ENCODE measurements around the gene OXCT1. TPM values are rescaled to one million over a fixed set of nuclear protein-coding genes. Genes with fewer than 3 reads are reported as not detected.

OXCT1 gene
- total and polyA plus RNA-seq, 2 of the 13 experiments (the other 11 are each of a cell fraction or from before 2014, with no cell fraction given) = 0.92 to 4.7 TPM

GRCh38 chr5:41903892-41904799, 33.9 kb upstream of the OXCT1 start, which contains the start of gene RIMOC1 (continued):
- TF ChIP-seq, protein P1, sequence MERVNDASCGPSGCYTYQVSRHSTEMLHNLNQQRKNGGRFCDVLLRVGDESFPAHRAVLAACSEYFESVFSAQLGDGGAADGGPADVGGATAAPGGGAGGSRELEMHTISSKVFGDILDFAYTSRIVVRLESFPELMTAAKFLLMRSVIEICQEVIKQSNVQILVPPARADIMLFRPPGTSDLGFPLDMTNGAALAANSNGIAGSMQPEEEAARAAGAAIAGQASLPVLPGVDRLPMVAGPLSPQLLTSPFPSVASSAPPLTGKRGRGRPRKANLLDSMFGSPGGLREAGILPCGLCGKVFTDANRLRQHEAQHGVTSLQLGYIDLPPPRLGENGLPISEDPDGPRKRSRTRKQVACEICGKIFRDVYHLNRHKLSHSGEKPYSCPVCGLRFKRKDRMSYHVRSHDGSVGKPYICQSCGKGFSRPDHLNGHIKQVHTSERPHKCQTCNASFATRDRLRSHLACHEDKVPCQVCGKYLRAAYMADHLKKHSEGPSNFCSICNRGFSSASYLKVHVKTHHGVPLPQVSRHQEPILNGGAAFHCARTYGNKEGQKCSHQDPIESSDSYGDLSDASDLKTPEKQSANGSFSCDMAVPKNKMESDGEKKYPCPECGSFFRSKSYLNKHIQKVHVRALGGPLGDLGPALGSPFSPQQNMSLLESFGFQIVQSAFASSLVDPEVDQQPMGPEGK (CRISPR knock-in tag; IDR thresholded peaks at IDR 0.05) = 0 out of 2 replicates have a peak, but pooled peaks have one; percentile 42
- TF ChIP-seq HMGXB4 (CRISPR knock-in tag; IDR thresholded peaks at IDR 0.05; ENCODE audit: borderline replicate concordance in 1 of 2, low read depth in 1 of 2) (peak; percentile 91 to 92), ZNF790 (CRISPR knock-in tag; IDR thresholded peaks at IDR 0.05; ENCODE audit: borderline replicate concordance) (no peak), NFATC3 (CRISPR knock-in tag; IDR thresholded peaks at IDR 0.05) (no peak), ZNF317 (CRISPR knock-in tag; IDR thresholded peaks at IDR 0.05) (peak; percentile 79), ZNF674 (CRISPR knock-in tag; IDR thresholded peaks at IDR 0.05; ENCODE audit: low read depth) (no peak), HBP1 (CRISPR knock-in tag; IDR thresholded peaks at IDR 0.05; ENCODE audit: low read depth) (0 out of 2 replicates have a peak, but pooled peaks have one; percentile 38), NFYC (CRISPR knock-in tag; IDR thresholded peaks at IDR 0.05) (peak; percentile 94), ELF1 (CRISPR knock-in tag; IDR thresholded peaks at IDR 0.05) (peak; percentile 92), ZNF138 (CRISPR knock-in tag; IDR thresholded peaks at IDR 0.05; ENCODE audit: low read depth) (no peak; the same call in 1 of the 2 replicates), HOXA5 (CRISPR knock-in tag; IDR thresholded peaks at IDR 0.05) (no peak), ZNF546 (CRISPR knock-in tag; conservative IDR thresholded peaks at IDR 0.05) (no peak; the same call in 1 of the 2 replicates), ATRX (CRISPR knock-in tag; IDR thresholded peaks at IDR 0.05; ENCODE audit: borderline replicate concordance) (no peak), SCMH1 (CRISPR knock-in tag; IDR thresholded peaks at IDR 0.05; ENCODE audit: borderline replicate concordance) (no peak)
- TF ChIP-seq, protein P2, sequence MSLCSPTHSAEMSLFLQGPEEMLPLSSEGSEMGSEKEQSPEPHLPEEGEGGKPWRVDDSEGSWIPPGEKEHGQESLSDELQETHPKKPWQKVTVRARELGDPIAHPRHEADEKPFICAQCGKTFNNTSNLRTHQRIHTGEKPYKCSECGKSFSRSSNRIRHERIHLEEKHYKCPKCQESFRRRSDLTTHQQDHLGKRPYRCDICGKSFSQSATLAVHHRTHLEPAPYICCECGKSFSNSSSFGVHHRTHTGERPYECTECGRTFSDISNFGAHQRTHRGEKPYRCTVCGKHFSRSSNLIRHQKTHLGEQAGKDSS (CRISPR knock-in tag; IDR thresholded peaks at IDR 0.05; ENCODE audit: borderline replicate concordance, low read depth) = peak; percentile 63; the same call in 1 of the 2 replicates
- TF ChIP-seq, protein P3, sequence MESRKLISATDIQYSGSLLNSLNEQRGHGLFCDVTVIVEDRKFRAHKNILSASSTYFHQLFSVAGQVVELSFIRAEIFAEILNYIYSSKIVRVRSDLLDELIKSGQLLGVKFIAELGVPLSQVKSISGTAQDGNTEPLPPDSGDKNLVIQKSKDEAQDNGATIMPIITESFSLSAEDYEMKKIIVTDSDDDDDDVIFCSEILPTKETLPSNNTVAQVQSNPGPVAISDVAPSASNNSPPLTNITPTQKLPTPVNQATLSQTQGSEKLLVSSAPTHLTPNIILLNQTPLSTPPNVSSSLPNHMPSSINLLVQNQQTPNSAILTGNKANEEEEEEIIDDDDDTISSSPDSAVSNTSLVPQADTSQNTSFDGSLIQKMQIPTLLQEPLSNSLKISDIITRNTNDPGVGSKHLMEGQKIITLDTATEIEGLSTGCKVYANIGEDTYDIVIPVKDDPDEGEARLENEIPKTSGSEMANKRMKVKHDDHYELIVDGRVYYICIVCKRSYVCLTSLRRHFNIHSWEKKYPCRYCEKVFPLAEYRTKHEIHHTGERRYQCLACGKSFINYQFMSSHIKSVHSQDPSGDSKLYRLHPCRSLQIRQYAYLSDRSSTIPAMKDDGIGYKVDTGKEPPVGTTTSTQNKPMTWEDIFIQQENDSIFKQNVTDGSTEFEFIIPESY (CRISPR knock-in tag; IDR thresholded peaks at IDR 0.05) = peak; percentile 16; the same call in 1 of the 2 replicates
